Measurements from ENCODE around the gene MRPL24. TPM values are rescaled to one million over a fixed set of nuclear protein-coding genes. Genes with fewer than 3 reads are reported as not detected.

MRPL24 gene
- total and polyA plus RNA-seq, 9 of the 15 experiments (the other 6 are each of a cell fraction or from before 2014, with no cell fraction given) = 74.3 to 267 (median 113) TPM

DNA sequence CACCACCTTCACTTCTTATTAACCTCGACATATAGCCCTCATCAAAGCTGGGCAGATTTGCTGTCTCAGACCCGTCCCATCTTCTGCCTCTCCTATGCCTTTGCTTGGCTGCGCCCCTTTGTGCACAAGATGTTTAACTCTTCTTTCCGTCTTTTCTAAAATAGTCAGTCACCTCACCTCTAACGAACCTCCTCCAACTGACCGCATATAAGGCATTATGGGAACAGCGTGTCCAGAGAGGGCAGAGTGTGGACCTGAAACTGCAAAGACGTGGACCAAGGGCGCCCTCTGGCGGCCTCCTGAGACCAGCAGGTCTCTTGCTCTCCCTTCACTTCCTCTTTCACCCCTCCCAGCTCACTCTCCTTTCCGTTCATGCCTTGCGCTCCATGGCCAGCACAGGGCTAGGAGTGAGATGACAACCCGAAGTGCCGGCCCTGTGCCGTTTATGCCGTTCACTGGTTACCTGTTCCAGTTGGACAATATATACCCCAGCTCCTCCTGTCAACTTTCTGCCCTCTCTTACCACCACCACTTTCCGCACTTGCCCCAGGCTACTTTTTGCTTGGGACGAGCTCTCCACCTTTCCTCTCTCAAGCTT, 15.1 kb downstream of the MRPL24 start (continued):
- TF ChIP-seq, protein P1, sequence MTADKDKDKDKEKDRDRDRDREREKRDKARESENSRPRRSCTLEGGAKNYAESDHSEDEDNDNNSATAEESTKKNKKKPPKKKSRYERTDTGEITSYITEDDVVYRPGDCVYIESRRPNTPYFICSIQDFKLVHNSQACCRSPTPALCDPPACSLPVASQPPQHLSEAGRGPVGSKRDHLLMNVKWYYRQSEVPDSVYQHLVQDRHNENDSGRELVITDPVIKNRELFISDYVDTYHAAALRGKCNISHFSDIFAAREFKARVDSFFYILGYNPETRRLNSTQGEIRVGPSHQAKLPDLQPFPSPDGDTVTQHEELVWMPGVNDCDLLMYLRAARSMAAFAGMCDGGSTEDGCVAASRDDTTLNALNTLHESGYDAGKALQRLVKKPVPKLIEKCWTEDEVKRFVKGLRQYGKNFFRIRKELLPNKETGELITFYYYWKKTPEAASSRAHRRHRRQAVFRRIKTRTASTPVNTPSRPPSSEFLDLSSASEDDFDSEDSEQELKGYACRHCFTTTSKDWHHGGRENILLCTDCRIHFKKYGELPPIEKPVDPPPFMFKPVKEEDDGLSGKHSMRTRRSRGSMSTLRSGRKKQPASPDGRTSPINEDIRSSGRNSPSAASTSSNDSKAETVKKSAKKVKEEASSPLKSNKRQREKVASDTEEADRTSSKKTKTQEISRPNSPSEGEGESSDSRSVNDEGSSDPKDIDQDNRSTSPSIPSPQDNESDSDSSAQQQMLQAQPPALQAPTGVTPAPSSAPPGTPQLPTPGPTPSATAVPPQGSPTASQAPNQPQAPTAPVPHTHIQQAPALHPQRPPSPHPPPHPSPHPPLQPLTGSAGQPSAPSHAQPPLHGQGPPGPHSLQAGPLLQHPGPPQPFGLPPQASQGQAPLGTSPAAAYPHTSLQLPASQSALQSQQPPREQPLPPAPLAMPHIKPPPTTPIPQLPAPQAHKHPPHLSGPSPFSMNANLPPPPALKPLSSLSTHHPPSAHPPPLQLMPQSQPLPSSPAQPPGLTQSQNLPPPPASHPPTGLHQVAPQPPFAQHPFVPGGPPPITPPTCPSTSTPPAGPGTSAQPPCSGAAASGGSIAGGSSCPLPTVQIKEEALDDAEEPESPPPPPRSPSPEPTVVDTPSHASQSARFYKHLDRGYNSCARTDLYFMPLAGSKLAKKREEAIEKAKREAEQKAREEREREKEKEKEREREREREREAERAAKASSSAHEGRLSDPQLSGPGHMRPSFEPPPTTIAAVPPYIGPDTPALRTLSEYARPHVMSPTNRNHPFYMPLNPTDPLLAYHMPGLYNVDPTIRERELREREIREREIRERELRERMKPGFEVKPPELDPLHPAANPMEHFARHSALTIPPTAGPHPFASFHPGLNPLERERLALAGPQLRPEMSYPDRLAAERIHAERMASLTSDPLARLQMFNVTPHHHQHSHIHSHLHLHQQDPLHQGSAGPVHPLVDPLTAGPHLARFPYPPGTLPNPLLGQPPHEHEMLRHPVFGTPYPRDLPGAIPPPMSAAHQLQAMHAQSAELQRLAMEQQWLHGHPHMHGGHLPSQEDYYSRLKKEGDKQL (CRISPR knock-in tag; IDR thresholded peaks at IDR 0.05; ENCODE audit: borderline replicate concordance) = no peak
- no peak for TF ChIP-seq NCOR1 (IDR thresholded peaks at IDR 0.05)
- TF ChIP-seq BCL6 (CRISPR knock-in tag; IDR thresholded peaks at IDR 0.05) = no peak
- TF ChIP-seq ZNF217 (CRISPR knock-in tag; IDR thresholded peaks at IDR 0.05) = no peak
- no peak for TF ChIP-seq PRPF4 (IDR thresholded peaks at IDR 0.05; ENCODE audit: insufficient read depth, low read depth, low read length, poor library complexity, severe bottlenecking)
- TF ChIP-seq ZNF23 (CRISPR knock-in tag; IDR thresholded peaks at IDR 0.05) = no peak
- TF ChIP-seq RBM34 (IDR thresholded peaks at IDR 0.05; ENCODE audit: borderline replicate concordance, insufficient read depth, low read length) = no peak
- no peak for TF ChIP-seq ZNF780A (CRISPR knock-in tag; IDR thresholded peaks at IDR 0.05)
- TF ChIP-seq CBFA2T2 (conservative IDR thresholded peaks at IDR 0.05) = no peak
- TF ChIP-seq ZNF239 (CRISPR knock-in tag; IDR thresholded peaks at IDR 0.05) = no peak
- TF ChIP-seq TEAD4 (IDR thresholded peaks at IDR 0.05; ENCODE audit: low read length) = no peak
- TF ChIP-seq TEAD4 (CRISPR knock-in tag; IDR thresholded peaks at IDR 0.05; ENCODE audit: borderline replicate concordance) = no peak
- TF ChIP-seq PCBP1 (IDR thresholded peaks at IDR 0.05; ENCODE audit: low read depth, low read length, poor library complexity, severe bottlenecking) = no peak
- peak; percentile 82; the same call in 1 of the 2 replicates for TF ChIP-seq RB1 (IDR thresholded peaks at IDR 0.05; ENCODE audit: low read depth)
- TF ChIP-seq CBX8 (IDR thresholded peaks at IDR 0.05; ENCODE audit: borderline replicate concordance, extremely low read depth, low read depth, low read length, poor library complexity, severe bottlenecking) = no peak
- no peak for TF ChIP-seq SUPT5H (IDR thresholded peaks at IDR 0.05)
- TF ChIP-seq EGR1 (conservative IDR thresholded peaks at IDR 0.05) = no peak
- peak; percentile 41; the same call in 1 of the 2 replicates for TF ChIP-seq SOX6 (IDR thresholded peaks at IDR 0.05)
